ENCODE measurements around the gene MPPED2. TPM values are rescaled to one million over a fixed set of nuclear protein-coding genes. Genes with fewer than 3 reads are reported as not detected.

MPPED2 gene
- total RNA-seq, 1 experiment from 2014 or later: not detected

- TF ChIP-seq CBX3 (IDR thresholded peaks at IDR 0.05; ENCODE audit: low read depth) (no peak), SP1 (IDR thresholded peaks at IDR 0.05; ENCODE audit: low read depth) (no peak), EZH2phosphoT487 (IDR thresholded peaks at IDR 0.05; ENCODE audit: borderline replicate concordance) (no peak), POLR2A (IDR thresholded peaks at IDR 0.05; ENCODE audit: borderline replicate concordance, extremely low read depth, insufficient read depth, insufficient read length) (no peak), RAD21 (IDR thresholded peaks at IDR 0.05; ENCODE audit: low read depth) (no peak), EGR1 (IDR thresholded peaks at IDR 0.05; ENCODE audit: low read depth) (no peak)
- TF ChIP-seq, protein P1, sequence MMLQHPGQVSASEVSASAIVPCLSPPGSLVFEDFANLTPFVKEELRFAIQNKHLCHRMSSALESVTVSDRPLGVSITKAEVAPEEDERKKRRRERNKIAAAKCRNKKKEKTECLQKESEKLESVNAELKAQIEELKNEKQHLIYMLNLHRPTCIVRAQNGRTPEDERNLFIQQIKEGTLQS (IDR thresholded peaks at IDR 0.05): no peak
Observed at GRCh38 chr11:30406978-30407762, 179.0 kb downstream of the MPPED2 start (continued).

DNA sequence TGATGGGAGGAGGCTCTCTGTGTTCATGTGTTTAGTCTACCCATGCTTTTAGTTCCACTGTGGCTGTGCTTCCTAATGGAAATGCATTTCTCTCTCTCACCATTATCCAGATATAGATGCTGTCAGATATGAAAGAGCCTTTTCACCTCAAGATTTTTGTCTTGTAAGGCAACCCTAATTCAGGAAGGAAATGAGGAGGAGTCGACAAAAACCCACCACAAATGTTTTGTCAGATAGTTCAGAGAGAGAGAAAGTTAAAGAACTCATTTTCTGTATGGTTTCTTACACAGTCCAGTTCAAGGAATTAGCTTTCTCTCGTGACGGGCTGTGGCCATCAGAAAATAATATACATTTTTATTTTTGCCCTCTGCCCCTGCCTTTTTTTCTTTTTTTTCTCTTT, 180.8 kb downstream of the MPPED2 start:
- CTCF ChIA-PET: no interaction called here
- BruUV-seq (replicated peaks): no TSS peak
- H3K27me3 ChIP-seq (ENCODE audit: insufficient read depth, low read length): peaks cover 44% of the 10 kb centered on the region

More for the DNA sequence above, 180.8 kb downstream of the MPPED2 start:
- Histone ChIP-seq H3K4me2 (ENCODE audit: low read length) (no peak overlapping the region), H4K20me1 (ENCODE audit: insufficient read depth) (no peaks in the 10 kb centered on the region), H3K36me3 (ENCODE audit: control insufficient read depth in 1 of 2, insufficient read depth in 2 of 2, low read length in 2 of 2) (no peaks in the 10 kb centered on the region), H3K79me2 (ENCODE audit: insufficient read depth, low read length) (no peaks in the 10 kb centered on the region), H3K9ac (ENCODE audit: low read length) (no peak overlapping the region), H3K27ac (ENCODE audit: low read depth, low read length) (no peak overlapping the region), H3K4me1 (ENCODE audit: control insufficient read depth in 1 of 2, insufficient read depth in 2 of 2, low read length in 2 of 2) (no peaks in the 10 kb centered on the region), H3K9me3 (ENCODE audit: control insufficient read depth in 1 of 2, insufficient read depth in 1 of 2, low read depth in 1 of 2, low read length in 2 of 2) (no peaks in the 10 kb centered on the region), H2AFZ (ENCODE audit: low read depth, low read length, poor library complexity, severe bottlenecking) (no peak overlapping the region), H3K4me3 (replicated peaks in 1 of 2; ENCODE audit: low read depth in 1 of 2, low read length in 2 of 2) (no peak overlapping the region), H3K9me2 (ENCODE audit: insufficient read depth) (no peaks in the 10 kb centered on the region)
- DNase-seq (ENCODE audit: low read depth, low spot score): no peak
- POLR2A ChIA-PET: no interaction called here
- intact Hi-C loops (cut with micrococcal nuclease): no loop called here
- TF ChIP-seq, protein P1 (IDR thresholded peaks at IDR 0.05): no peak
- TF ChIP-seq POLR2AphosphoS5 (IDR thresholded peaks at IDR 0.05; ENCODE audit: low read depth, low read length) (no peak), TCF7L2 (IDR thresholded peaks at IDR 0.05; ENCODE audit: borderline replicate concordance, extremely low read depth, insufficient read depth, insufficient read length) (no peak), CEBPB (IDR thresholded peaks at IDR 0.05; ENCODE audit: low read depth) (no peak), YY1 (IDR thresholded peaks at IDR 0.05; ENCODE audit: extremely low read depth, insufficient replicate concordance, low read depth, low read length) (no peak), RAD21 (IDR thresholded peaks at IDR 0.05; ENCODE audit: low read depth) (no peak), CBX3 (IDR thresholded peaks at IDR 0.05; ENCODE audit: low read depth) (no peak), ZNF274 (IDR thresholded peaks at IDR 0.05; ENCODE audit: low read depth, low read length) (no peak), SP1 (IDR thresholded peaks at IDR 0.05; ENCODE audit: low read depth) (no peak), ELF1 (IDR thresholded peaks at IDR 0.05; ENCODE audit: borderline replicate concordance, low read depth) (no peak)
- TF ChIP-seq, protein P2, sequence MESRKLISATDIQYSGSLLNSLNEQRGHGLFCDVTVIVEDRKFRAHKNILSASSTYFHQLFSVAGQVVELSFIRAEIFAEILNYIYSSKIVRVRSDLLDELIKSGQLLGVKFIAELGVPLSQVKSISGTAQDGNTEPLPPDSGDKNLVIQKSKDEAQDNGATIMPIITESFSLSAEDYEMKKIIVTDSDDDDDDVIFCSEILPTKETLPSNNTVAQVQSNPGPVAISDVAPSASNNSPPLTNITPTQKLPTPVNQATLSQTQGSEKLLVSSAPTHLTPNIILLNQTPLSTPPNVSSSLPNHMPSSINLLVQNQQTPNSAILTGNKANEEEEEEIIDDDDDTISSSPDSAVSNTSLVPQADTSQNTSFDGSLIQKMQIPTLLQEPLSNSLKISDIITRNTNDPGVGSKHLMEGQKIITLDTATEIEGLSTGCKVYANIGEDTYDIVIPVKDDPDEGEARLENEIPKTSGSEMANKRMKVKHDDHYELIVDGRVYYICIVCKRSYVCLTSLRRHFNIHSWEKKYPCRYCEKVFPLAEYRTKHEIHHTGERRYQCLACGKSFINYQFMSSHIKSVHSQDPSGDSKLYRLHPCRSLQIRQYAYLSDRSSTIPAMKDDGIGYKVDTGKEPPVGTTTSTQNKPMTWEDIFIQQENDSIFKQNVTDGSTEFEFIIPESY (IDR thresholded peaks at IDR 0.05; ENCODE audit: extremely low read depth, insufficient replicate concordance, low read length): no peak
- no peak for ATAC-seq
- RAD21 ChIA-PET (ENCODE audit: low non-redundant PET in 1 of 2, low total read pairs in 2 of 2, uncharacterized antibody in 2 of 2, unreplicated experiment in 2 of 2): no interaction called here
